ENCODE results near the gene LPIN3.

The LPIN3 gene

DNA sequence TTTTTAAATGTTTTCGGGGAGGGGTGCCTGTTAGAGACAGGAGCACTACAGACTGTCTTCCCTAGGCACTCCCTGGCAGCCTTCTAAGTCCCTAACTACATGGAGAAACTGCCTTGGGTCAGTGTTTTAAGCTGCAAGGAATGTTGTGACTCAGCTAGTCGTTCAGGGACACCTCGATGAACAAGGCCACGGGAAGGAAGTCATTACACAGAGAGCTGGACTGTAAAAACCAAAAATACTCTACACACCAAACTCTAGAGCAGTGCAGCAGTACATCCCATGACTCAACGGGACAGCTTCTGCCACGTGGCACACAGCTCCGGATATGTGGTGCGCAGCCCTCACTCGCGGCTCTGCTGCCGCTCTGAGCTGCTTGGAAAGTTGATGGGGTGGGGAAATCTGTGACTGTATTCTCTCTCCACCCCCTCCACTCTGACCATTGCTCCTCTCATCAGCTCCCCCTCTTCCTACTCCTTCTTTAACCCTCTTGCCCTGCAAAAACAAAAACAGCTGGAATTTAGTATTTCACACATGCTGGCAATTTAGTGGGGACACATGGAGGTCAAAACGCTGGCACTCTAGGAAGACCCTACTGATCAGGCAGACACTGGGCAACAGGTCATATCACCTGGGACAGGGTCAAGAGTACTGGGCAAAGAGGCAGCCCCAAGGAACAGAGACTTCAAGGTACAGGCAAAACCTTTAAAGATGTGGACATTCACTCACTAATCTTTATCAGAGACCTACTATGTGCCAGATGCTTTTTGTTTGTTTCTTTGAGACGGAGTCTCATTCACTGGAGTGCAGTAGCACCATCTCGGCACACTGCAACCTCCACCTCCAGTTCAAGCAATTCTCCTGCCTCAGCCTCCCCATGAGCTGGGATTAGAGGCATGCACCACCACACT is 10.9 kb upstream of the LPIN3 start:
- no peak for FAIRE-seq

GRCh38 chr20:41330343-41330720 is 10.3 kb upstream of the LPIN3 start:
- no peak for FAIRE-seq

- no peak for FAIRE-seq
Observed at GRCh38 chr20:41330941-41331340, 9.7 kb upstream of the LPIN3 start.

GRCh38 chr20:41331731-41332130 is 8.9 kb upstream of the LPIN3 start:
- FAIRE-seq = no peak

- FAIRE-seq = no peak
Observed at GRCh38 chr20:41334036-41334435, 6.6 kb upstream of the LPIN3 start.

DNA sequence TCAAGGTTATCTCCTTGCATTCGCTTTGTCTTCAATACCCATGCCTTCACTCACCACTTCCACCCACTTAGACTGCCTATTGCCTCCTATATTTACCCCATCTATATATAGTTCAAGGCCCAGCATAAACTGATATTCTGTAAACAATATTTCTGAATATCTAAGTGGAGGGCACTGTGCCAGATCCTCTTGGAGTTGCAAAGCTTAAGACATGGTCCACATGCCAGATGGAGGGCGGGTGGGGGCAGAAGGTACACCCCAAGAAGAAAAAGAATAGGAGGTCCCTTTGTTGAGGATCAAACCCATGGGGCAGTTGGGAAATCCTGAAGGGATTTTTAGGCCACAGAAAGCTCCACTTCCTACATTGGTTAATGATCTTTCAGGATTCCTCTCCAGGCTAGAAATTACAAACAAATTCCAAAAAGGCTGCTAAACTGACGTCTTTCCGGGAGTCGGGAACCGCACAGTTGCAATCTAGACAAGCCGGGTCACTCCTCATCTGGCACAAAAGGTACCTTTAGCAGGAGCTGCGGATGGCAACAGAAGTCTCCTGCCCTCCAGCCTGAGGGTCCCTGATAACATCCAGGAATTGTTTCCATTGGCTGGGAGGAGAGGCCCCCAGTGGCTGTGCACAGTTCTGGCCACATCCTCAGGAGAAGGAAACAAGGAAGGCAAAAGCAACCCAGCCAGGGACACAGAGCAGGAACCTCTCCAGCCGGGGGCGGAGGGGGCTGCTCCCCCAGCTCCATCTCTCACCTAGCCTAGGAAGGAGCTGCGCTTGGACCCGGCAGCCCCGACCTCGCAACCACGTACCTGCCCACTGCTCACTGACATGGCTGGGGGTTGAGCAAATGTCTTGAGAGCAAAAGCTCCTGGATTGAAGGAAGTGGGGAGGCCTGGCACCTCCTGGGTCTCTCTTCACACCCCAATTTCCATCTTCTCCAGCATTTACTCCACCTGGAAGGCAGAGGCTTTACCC is 5.9 kb upstream of the LPIN3 start:
- FAIRE-seq = no peak

- FAIRE-seq = no peak
Observed at GRCh38 chr20:41335591-41335990, 5.0 kb upstream of the LPIN3 start.

GRCh38 chr20:41336711-41337492 is 3.7 kb upstream of the LPIN3 start:
- no peak for FAIRE-seq

- FAIRE-seq = no peak
Observed at GRCh38 chr20:41339957-41340326, 679 bp upstream of the LPIN3 start.

- FAIRE-seq = no peak
Observed at GRCh38 chr20:41342474-41343464, 2.1 kb downstream of the LPIN3 start.

DNA sequence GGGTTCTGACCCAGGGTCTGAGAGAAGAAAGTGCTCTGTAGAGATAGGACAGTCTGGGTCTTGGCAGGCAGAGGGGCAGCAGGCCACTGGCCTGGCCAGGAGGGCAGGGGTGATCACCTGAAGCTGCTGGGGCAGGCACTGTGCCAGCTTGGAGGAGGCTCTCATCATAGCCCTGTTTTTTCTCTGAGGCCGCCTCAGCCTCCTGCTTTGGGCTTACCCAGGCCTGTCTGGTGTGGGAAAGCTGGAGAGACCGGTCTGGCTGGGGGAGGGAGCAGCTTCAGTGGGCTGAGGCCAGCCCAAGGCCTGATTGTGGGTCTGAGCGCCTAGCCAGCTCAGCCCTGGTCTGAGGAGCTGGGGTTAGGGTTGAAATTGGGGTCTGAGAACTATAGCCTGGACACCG is 3.9 kb downstream of the LPIN3 start:
- FAIRE-seq = no peak

- no peak for FAIRE-seq
Observed at GRCh38 chr20:41344938-41345728, 4.5 kb downstream of the LPIN3 start.

DNA sequence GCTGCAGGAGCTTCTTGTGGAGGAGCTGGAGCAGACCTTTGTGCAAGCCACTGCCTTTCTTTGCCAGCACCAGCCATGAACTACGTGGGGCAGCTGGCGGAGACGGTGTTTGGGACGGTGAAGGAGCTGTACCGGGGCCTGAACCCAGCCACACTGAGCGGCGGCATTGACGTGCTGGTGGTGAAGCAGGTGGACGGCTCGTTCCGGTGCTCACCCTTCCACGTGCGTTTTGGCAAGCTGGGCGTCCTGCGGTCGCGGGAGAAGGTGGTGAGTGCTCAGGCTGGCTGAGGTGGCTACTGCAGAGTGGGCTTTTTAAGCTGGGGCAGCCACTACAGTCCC is 5.1 kb downstream of the LPIN3 start:
- FAIRE-seq = no peak

GRCh38 chr20:41347523-41348429 is 7.2 kb downstream of the LPIN3 start:
- FAIRE-seq = no peak

DNA sequence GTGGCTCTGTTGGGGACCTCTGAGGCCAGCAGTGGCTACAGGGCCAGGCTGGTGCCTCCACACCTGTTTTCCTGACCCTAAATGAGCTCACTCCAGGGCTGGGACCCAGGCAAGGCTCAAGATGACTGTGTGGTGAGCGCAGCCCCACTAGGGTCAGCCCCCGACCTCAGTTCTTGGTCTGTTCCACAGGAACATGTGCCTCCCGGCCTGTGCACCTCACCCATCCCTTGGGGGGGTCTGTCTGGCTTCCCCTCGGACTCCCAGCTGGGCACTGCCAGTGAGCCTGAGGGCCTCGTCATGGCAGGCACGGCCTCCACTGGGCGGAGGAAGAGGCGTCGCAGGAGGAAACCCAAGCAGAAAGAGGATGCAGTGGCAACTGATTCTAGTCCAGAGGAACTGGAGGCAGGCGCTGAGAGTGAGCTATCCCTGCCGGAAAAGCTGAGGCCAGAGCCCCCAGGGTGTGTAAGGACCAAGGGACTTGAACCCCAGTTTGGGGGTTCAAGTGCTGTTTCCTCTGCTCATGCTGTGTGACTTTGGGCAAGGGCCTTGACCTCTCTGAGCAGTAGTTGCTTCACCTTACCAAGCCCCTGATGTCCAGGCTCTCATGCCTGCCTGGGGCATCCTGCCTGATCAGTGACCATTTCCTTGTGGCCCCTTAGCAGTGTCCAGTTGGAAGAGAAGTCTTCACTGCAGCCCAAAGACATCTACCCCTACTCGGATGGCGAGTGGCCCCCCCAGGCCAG is 8.0 kb downstream of the LPIN3 start:
- FAIRE-seq = no peak

DNA sequence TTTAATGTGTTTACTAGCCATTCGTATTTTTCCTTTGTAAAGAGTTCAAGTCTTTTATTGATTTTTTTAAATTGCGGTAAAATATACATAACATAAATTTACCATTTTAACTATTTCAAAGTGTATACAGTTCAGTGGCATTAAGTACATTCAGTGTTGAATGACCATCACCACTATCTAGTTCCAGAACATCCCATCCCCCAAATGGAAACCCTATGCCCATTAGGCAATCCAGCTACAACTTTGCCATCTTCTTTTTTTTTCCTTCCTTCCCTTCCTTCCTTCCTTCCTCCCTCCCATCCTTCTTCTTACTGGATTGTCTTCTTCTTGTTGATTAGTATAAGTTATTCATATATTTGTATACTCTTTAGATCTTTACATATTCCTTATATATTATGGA is 8.6 kb downstream of the LPIN3 start:
- FAIRE-seq = no peak

GRCh38 chr20:41349943-41350342 is 9.3 kb downstream of the LPIN3 start:
- FAIRE-seq = no peak

DNA sequence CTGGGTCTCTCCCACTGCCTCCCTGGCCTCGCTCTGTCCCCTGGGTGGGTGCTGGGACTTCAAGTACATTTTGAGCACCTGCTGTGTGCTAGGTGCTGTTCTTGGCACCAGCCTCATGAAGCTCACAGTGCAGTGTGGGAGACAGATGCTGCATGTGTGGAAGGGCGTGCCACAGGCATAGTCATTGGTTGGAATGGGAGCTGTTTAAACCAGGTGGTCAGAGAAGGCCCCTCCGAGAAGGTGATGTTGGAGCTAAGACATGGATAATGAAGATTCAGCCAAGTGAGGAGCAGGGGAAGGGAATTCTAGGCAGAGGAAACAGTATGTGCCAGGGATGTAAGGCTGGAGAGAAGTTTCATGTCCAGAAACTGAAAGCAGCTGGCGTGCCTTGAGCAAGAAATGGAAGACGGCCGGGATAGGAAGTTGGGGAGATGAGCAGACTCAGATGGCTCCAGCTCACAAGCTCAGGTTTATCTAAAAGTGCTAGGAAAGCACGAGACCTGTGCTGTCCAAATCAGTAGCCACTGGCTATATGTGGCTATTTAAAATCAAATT is 9.9 kb downstream of the LPIN3 start:
- no peak for FAIRE-seq

DNA sequence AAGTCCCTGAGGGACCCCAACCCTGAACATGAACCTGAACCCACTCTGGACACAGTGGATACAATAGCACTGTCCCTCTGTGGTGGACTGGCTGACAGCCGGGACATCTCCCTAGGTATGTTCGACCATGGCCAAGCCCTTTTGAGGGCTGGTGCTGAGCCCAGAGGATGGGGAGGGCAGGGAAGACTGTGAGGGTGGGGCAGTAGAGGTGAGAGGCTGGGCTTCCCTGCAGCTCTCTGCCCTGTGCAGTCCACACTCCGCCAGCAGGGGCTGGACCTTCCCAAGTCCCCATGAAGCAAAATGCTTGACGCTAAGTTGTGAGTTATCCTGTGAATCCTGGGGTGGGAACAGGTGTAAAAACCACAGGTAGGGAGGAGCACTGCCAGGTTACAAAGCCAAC is 11.5 kb downstream of the LPIN3 start:
- no peak for FAIRE-seq
